Prostate gland (tissue), 2 donors: ENCODE data around the gene CD300A.

Source experiments
- POLR2AphosphoS5 ChIP-seq: sonication (generic); formaldehyde crosslinking; IDR thresholded peaks from one replicate; pipeline ENCODE4 v1.6.1; 2017; ENCODE audit warnings: antibody characterized with exemption
- TF ChIP-seq, protein P1 (sequence below), 4 experiments: fragments of 200-600 bp in 2 of 4; fragments of 450-650 bp in 2 of 4; sonication (generic) in 2 of 4; IDR thresholded peaks; 1 replicate in 3 of 4; 2 replicates in 1 of 4; pipeline ENCODE4 v1.5.1; 2016 to 2019; ENCODE audit warnings: antibody characterized with exemption in 4 of 4, mild to moderate bottlenecking in 2 of 4, moderate library complexity in 2 of 4

DNA sequence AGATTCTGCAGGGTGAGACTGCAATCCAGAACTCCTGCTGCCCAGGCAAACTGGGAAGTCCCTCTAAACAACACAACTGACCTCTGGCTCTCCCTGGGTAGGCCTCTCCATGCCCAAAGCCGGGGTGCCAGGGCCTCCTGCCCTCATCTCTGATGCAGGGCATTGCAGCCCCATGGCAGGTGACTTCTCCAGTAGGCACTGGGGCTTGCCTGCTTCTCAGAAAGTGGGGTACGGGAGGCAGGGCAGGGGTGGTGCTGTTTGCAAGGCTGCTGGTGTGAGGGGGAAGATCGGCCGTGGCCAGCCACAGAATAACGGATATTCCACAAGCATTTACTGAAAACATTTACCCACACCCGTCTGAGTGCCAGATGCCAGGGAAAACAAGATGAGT, 38.7 kb upstream of the CD300A start:
- TF ChIP-seq, protein P1, sequence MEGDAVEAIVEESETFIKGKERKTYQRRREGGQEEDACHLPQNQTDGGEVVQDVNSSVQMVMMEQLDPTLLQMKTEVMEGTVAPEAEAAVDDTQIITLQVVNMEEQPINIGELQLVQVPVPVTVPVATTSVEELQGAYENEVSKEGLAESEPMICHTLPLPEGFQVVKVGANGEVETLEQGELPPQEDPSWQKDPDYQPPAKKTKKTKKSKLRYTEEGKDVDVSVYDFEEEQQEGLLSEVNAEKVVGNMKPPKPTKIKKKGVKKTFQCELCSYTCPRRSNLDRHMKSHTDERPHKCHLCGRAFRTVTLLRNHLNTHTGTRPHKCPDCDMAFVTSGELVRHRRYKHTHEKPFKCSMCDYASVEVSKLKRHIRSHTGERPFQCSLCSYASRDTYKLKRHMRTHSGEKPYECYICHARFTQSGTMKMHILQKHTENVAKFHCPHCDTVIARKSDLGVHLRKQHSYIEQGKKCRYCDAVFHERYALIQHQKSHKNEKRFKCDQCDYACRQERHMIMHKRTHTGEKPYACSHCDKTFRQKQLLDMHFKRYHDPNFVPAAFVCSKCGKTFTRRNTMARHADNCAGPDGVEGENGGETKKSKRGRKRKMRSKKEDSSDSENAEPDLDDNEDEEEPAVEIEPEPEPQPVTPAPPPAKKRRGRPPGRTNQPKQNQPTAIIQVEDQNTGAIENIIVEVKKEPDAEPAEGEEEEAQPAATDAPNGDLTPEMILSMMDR (IDR thresholded peaks at IDR 0.05), result no peak
- TF ChIP-seq POLR2AphosphoS5, result no peak
